ENCODE results near the gene VPS35L. TPM values are rescaled to one million over a fixed set of nuclear protein-coding genes. Genes with fewer than 3 reads are reported as not detected.
A peak's percentile ranks its signal among the peaks of the same experiment; 100 is the strongest.

VPS35L gene
- total and polyA plus RNA-seq, 2 of the 13 experiments (the other 11 are each of a cell fraction or from before 2014, with no cell fraction given), result 1.4 to 1.6 TPM

DNA sequence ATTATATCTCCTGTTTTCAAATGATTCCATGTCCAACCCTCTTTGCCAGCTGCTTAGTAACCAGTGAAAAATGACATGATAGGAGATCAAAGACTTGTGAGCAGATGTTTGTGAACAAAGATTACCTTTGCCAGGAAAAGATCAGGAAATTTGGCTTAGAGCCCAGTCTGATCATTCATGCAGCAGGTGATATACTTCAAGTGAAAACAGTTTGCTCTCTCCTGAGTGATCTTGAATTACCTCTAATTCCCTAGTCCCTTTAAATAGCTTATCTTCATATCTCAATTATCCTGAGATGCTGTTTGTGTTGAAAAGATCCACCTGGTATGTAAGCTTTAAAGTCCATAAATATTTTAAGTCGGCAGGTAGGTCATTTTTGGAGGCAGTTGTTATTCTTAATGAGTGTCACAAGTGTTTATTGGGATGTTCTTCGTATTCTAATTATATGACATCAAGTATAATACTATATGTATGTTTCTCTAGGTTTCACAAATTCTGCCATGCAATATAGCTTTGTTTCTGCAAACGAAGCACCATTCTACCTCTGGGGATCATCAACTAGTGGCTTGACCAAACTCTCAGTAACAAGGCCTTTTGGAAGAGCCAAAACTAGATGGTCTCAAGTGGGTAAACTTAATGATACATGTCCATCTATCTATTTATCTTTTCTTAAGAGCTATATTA is 13.2 kb upstream of the VPS35L start (continued):
- 0 out of 2 replicates have a peak, but pooled peaks have one; percentile 61 for TF ChIP-seq THYN1 (CRISPR knock-in tag; IDR thresholded peaks at IDR 0.05; ENCODE audit: borderline replicate concordance, low read depth)
- TF ChIP-seq ZBTB8A (CRISPR knock-in tag; IDR thresholded peaks at IDR 0.05; ENCODE audit: borderline replicate concordance, low read depth), result no peak
- peak; percentile 72; the same call in 1 of the 2 replicates for TF ChIP-seq ZNF878 (CRISPR knock-in tag; IDR thresholded peaks at IDR 0.05)
- TF ChIP-seq, protein P1, sequence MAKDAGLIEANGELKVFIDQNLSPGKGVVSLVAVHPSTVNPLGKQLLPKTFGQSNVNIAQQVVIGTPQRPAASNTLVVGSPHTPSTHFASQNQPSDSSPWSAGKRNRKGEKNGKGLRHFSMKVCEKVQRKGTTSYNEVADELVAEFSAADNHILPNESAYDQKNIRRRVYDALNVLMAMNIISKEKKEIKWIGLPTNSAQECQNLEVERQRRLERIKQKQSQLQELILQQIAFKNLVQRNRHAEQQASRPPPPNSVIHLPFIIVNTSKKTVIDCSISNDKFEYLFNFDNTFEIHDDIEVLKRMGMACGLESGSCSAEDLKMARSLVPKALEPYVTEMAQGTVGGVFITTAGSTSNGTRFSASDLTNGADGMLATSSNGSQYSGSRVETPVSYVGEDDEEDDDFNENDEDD (CRISPR knock-in tag; IDR thresholded peaks at IDR 0.05; ENCODE audit: borderline replicate concordance), result no peak
- TF ChIP-seq SP140L (CRISPR knock-in tag; IDR thresholded peaks at IDR 0.05; ENCODE audit: borderline replicate concordance), result no peak
- peak; percentile 44 for TF ChIP-seq ASH2L (IDR thresholded peaks at IDR 0.05; ENCODE audit: insufficient read length, low read depth, low read length)
- TF ChIP-seq FOXA1 (IDR thresholded peaks at IDR 0.05), result no peak
- peak; percentile 37; the same call in 1 of the 2 replicates for TF ChIP-seq FOXA1 (CRISPR knock-in tag; IDR thresholded peaks at IDR 0.05)
- peak; percentile 91 for TF ChIP-seq ZNF124 (CRISPR knock-in tag; IDR thresholded peaks at IDR 0.05)
- no peak for TF ChIP-seq ZNF616 (CRISPR knock-in tag; IDR thresholded peaks at IDR 0.05; ENCODE audit: low read depth)
- TF ChIP-seq DNMT3B (CRISPR knock-in tag; conservative IDR thresholded peaks at IDR 0.05), result peak; percentile 94
- TF ChIP-seq, protein P2, sequence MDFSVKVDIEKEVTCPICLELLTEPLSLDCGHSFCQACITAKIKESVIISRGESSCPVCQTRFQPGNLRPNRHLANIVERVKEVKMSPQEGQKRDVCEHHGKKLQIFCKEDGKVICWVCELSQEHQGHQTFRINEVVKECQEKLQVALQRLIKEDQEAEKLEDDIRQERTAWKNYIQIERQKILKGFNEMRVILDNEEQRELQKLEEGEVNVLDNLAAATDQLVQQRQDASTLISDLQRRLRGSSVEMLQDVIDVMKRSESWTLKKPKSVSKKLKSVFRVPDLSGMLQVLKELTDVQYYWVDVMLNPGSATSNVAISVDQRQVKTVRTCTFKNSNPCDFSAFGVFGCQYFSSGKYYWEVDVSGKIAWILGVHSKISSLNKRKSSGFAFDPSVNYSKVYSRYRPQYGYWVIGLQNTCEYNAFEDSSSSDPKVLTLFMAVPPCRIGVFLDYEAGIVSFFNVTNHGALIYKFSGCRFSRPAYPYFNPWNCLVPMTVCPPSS (IDR thresholded peaks at IDR 0.05), result no peak
- no peak for TF ChIP-seq ZFX (CRISPR knock-in tag; IDR thresholded peaks at IDR 0.05; ENCODE audit: low read depth)
- TF ChIP-seq, protein P3, sequence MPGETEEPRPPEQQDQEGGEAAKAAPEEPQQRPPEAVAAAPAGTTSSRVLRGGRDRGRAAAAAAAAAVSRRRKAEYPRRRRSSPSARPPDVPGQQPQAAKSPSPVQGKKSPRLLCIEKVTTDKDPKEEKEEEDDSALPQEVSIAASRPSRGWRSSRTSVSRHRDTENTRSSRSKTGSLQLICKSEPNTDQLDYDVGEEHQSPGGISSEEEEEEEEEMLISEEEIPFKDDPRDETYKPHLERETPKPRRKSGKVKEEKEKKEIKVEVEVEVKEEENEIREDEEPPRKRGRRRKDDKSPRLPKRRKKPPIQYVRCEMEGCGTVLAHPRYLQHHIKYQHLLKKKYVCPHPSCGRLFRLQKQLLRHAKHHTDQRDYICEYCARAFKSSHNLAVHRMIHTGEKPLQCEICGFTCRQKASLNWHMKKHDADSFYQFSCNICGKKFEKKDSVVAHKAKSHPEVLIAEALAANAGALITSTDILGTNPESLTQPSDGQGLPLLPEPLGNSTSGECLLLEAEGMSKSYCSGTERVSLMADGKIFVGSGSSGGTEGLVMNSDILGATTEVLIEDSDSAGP (CRISPR knock-in tag; IDR thresholded peaks at IDR 0.05; ENCODE audit: borderline replicate concordance), result no peak
- 0 out of 2 replicates have a peak, but pooled peaks have one; percentile 20 for TF ChIP-seq ISX (CRISPR knock-in tag; conservative IDR thresholded peaks at IDR 0.05)
- TF ChIP-seq HNRNPL (IDR thresholded peaks at IDR 0.05; ENCODE audit: low read depth, low read length), result no peak
- TF ChIP-seq, protein P4, sequence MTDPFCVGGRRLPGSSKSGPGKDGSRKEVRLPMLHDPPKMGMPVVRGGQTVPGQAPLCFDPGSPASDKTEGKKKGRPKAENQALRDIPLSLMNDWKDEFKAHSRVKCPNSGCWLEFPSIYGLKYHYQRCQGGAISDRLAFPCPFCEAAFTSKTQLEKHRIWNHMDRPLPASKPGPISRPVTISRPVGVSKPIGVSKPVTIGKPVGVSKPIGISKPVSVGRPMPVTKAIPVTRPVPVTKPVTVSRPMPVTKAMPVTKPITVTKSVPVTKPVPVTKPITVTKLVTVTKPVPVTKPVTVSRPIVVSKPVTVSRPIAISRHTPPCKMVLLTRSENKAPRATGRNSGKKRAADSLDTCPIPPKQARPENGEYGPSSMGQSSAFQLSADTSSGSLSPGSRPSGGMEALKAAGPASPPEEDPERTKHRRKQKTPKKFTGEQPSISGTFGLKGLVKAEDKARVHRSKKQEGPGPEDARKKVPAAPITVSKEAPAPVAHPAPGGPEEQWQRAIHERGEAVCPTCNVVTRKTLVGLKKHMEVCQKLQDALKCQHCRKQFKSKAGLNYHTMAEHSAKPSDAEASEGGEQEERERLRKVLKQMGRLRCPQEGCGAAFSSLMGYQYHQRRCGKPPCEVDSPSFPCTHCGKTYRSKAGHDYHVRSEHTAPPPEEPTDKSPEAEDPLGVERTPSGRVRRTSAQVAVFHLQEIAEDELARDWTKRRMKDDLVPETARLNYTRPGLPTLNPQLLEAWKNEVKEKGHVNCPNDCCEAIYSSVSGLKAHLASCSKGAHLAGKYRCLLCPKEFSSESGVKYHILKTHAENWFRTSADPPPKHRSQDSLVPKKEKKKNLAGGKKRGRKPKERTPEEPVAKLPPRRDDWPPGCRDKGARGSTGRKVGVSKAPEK (CRISPR knock-in tag; IDR thresholded peaks at IDR 0.05; ENCODE audit: borderline replicate concordance), result no peak
- TF ChIP-seq, protein P5, sequence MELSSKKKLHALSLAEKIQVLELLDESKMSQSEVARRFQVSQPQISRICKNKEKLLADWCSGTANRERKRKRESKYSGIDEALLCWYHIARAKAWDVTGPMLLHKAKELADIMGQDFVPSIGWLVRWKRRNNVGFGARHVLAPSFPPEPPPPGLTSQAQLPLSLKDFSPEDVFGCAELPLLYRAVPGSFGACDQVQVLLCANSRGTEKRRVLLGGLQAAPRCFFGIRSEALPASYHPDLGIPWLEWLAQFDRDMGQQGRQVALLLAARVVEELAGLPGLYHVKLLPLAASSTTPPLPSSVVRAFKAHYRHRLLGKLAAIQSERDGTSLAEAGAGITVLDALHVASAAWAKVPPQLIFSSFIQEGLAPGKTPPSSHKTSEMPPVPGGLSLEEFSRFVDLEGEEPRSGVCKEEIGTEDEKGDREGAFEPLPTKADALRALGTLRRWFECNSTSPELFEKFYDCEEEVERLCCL (CRISPR knock-in tag; IDR thresholded peaks at IDR 0.05; ENCODE audit: borderline replicate concordance), result no peak
- no peak for TF ChIP-seq STAT5B (CRISPR knock-in tag; IDR thresholded peaks at IDR 0.05)
- TF ChIP-seq ZEB1 (IDR thresholded peaks at IDR 0.05; ENCODE audit: insufficient replicate concordance, low read depth), result peak; percentile 63
- TF ChIP-seq ZNF431 (CRISPR knock-in tag; IDR thresholded peaks at IDR 0.05; ENCODE audit: borderline replicate concordance, low read depth), result no peak

All from HepG2 (cell line).